GM19238 (cell line): ENCODE results near the gene MIS18A.
"Not testable (repeated sequence)": the region's sequence is repeated elsewhere in the genome, so short reads cannot be mapped to it uniquely, and the experiment has no call there.

Source experiments
- DNase-seq: peaks from one replicate; pipeline ENCODE4 v3.0.0; 2011; ENCODE audit warnings: low spot score; ENCODE audit not compliant: insufficient read length

Gene MIS18A, protein sequence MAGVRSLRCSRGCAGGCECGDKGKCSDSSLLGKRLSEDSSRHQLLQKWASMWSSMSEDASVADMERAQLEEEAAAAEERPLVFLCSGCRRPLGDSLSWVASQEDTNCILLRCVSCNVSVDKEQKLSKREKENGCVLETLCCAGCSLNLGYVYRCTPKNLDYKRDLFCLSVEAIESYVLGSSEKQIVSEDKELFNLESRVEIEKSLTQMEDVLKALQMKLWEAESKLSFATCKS

DNA sequence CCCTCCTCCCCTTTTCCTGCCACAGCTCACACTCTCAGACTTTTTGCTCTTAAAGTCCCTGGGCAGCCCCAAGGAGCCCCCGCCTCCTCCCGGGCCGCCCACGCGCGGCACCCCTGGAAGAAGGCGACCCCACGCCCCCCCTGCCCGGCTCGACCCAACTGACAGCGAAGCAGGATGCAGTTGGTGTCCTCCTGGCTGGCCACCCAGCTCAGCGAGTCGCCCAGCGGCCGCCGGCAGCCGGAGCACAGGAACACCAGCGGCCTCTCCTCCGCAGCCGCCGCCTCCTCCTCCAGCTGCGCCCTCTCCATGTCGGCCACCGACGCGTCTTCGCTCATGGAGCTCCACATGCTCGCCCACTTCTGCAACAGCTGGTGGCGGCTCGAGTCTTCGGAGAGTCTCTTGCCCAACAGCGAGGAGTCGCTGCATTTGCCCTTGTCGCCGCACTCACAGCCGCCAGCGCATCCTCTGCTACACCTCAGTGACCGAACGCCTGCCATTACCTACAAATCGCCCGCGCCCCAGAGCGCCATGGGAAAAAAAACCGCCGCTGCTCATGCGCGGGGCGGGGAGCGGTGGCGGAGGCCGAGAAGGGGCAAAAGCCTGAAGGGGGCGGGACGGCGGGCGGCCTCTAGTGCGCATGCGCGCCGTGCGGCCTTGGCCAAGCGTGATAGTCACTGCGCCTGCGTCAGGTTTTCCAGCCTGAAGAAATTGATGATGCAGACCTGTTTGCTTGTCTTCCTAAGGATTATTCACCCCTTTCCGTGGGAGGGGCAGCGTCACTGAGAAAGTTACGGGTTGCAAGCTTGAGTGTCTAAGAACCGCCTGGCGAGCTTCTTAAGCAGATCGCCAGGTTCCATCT, at the start of gene MIS18A:
TSS of gene MIS18A (minus strand) at position 532 of the 859 bp plus-strand sequence. CDS start at position 497, 35 bp downstream.
- peak; percentile 82 for DNase-seq

DNA sequence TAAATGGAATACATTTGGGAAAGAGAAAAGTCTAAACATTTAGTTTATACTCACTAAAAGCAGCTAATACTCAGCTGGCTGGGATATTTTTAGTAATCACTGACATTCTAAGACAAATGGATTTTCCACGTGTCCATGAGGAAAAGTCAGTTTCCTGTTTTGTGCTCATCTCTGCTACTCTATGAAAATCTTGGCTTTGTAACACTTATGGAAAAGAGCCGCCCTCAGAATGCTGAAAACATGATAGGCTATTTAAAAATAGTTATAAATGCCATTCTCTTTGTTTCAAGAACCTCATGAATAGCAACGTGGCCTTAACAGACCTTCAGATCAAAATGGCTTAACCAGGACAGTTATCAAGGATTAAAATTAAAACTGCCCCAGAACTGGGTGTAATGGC, 49.7 kb upstream of the MIS18A start:
- DNase-seq = no peak

DNA sequence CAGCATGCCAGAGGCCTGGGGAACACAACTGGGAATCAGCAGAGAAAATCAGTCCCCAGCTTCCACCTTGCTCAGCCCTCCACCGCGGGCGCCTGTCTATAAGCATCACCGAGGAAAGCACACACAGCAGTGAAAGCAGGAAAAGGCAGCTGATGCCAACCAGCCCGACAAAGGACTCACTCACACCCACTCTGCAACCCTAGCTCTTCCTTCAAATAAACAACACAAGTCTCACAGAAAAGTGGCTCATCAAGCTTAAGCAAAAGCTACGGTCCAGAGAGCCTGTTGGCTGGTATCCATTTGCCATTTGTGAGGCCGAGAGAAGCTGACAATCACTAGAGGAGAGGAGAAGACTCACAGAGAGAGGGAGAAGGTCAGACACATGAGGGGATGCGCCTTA, 46.9 kb upstream of the MIS18A start:
- DNase-seq = no peak

DNA sequence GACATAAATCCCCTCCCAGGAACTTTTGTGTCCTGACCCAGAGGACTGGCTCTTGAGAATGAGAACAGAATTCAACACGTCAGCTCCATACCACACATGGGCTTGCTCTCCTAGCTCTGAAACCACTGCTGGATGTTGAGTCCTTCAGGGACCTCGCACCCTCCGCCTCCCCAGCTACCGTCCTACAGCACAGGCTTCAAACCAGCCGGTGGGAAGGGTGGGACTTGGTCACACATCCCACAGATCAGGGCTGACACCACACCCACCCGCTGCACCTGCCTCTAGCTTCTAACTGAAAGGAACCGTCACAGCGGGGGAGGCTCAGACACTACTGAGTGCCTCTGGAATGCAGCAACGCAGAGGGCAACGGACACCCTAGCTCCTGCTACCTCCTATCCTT, 43.8 kb upstream of the MIS18A start:
- no peak for DNase-seq

DNA sequence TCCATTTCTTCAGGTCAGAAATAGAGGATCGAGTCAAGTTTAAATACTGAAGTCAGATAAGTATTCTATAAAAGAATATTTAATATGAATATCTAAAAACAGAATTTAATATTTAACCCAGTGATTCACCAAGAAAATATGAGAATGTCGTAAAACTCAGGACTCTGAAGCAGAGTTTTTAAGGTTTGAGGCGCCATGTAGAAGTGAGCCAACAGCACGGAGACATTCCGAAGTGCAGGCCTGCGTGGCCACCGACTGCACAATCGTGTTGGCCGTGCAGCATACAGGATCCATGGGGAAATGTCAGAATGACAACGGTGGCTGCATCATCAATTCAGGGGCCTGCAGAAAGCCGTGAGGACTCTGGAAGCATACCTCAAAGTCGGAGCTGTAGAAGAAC, 43.3 kb upstream of the MIS18A start:
- DNase-seq = no peak

DNA sequence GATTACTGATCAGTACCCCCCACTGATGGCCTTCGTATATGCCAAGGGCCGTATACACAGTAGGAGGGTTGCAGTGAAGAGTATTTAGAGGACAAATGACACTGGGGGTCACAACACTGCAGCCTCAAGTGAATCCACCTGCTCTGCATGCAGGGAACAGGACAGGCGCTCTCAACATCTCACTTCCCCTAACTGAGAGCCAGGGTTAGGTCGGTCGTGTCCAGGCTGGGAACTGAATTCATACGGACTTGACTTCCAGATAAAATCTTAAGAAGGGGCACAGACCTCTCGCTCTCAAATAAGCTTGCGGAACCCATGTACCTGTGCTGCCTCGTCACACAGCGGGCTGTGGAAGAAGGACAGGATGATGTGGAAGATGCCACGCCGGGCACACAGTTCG, 42.6 kb upstream of the MIS18A start:
- DNase-seq = no peak

DNA sequence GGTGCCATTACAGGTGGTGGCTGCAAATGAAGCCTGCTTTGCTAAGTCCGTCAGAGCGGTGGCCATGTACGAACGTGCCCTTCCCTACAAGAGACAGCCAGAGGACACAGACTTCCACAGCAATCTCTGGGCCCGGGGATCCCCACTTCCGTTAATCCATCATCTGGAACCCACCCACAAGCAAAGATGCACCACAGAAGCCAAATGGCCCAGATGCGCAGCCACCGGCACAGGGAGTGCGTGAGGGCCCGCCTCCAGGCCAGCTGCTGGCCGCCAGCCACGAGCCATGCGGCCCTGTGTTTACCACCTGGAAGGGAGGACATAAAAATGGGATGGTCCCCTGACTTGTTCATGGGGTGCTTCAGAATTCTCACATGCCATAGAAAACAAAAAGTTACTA, 41.9 kb upstream of the MIS18A start:
- DNase-seq = no peak

DNA sequence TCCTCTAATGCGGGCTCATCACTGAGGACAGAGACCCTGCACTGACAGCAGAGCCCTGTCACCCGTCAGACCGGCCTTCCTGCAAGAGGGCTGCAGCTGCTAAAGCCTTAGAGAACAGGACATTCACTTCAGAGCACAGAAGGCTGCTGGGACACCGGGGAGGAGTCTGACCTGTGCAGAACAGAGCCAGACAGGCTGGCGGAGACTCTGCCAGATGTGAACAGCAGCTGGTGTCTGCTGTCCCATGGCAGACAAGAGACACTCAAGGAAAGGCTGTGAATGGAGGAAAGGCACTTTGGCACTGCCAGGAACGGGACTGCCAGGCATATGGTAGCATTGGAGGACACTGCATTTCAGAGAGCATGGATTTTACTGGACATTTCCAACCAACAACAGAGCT, 41.2 kb upstream of the MIS18A start:
- no peak for DNase-seq

DNA sequence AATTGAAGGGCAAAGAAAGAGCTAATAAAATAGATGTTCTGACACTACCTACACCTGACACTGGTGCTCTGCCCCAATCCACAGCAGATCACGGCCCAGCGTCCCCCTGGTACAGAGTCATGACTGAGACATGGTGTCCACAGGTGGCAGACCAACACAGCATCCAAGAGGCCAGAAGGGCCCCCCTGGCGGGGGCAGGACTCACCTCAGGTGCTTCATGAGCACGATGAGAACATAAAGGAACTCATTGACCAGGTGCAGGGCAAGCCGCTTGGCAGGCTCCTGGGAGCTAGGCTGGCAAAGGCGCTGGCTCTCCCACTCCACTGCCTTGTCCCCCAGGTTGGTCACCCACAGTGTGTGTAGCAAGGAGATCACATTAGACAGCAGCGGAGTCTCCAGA, 40.2 kb upstream of the MIS18A start:
- no peak for DNase-seq

DNA sequence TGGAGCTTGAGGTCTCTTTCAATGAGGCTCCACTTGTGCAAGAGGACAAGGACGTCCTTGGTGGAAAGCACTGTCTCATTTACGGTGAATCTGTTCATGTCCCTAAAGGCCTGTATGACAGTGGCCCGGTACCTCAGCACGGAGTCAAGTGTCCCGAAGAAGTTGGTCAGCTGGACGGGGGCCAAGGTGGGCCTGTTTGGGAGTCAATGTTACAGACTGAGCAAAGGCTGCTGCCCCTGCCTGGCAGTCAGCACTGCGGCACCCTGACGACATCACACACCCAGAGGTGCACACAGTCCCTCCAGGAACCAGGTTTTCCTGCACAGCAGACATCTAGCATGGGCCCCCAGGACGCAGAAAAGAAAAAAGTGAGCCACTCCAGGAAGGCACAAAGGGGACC, 38.9 kb upstream of the MIS18A start:
- DNase-seq = no peak

DNA sequence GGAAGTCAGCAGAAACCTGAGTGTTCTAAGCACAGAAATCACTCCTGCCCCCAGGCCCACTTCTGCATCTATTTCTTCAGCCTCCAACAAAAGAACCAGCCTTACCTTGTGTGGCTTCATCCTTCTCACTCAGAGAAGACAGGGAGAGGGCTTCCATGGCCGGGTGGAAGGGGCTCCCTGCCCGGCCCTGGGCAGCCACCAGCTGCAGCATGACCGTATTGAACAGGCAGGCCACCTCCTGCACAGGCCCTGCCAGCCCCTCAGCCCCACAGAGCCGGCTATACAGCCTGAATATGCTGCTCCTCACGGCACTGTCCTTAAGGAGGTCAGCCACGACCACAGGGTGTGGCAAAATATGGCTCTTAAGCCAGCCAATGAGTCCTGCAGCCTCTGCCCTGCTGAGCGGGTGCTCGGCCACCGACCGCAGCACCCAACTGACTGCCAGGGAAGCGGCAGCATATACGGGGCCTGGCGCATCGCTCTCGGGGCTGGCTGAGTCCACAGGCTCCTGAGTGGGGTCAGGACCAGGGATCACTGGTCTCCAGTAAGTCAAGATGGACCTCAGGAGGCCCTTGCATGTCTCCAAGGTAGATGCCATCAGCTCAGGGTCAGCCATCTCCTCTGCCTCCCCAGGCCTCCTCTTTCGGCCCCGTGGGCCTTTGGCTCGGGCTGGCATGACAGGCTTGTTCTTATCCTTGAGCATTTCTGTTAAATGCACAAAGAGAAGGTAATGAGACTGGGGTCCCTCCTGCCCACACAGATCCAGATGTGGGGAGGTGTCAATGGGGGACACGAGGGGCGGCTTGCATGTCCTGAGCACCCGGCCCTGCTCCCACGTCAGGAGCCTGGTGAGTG, 37.7 kb upstream of the MIS18A start:
- DNase-seq = no peak

DNA sequence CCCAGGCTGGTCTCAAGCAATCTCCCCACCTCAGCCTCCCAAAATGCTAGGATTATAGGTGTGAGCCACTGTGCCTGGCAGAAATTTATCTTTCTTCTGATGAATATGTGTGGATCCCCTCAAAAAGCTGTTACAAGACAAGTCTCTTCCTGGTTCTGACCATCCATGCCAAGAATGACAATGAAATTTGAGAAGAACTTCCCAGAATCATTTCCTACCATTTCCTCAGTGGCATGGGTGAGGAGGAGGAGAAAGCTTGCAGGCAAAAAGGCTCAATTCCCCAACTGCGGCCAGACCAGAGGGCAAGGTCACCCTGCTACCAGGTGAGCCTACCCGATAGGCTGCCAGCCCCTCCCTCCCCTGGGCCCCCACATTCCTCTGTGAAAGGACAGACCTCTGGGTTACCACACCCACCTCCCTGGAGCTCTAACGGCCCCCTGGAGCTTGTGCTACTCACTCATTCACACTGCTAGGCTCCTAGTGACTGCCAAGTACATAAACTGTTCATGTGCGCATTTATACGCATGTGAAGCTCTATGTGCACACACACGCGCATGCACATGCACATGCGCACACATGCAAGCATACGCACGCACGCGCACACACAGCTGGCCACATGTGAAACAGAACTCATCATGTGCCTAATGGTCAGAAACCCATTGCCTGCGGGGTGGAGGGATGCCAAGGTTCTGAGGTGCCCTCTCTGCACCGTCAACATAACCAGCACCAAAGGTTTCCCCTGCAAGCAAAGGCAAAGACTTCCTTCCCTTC, 36.8 kb upstream of the MIS18A start:
- DNase-seq = no peak

DNA sequence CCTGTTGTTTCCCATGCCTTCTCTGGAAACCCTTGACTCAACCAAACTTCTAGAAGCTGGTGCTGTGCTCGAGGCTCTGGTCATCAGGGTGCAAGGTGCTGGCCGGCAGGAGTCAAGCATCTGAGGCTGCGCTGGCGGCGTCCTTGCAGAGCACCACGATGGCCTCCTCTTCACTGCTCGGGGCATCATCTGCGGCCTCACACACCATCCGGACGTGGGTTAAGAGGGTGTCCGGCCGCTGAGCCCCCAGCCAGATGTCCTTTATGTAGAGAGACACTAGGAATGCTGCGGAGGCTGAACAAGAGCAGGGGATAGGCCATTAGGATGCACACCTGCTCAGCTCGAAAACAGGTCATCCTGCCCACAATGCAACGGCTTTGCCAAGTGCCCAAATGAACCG, 36.0 kb upstream of the MIS18A start:
- DNase-seq = no peak

DNA sequence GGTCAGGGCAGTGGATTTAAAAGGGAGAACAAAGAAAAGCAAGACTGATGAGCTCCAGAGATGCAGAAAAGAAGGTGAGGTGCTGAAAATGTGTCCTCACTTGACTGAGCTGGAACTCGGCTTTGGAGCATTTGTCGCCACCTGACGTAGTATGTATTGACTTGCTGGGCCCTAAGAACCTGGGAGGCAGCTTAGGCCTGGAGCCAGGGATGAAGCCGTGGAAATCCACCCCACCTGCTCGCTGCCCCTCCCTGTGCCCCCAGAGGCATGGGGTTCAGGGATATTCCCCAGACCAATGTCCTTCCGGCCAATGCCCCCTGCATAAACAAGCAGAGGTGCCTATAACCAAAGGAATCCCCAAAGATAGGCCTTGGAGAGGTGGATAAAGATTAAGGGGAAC, 34.1 kb upstream of the MIS18A start:
- no peak for DNase-seq

DNA sequence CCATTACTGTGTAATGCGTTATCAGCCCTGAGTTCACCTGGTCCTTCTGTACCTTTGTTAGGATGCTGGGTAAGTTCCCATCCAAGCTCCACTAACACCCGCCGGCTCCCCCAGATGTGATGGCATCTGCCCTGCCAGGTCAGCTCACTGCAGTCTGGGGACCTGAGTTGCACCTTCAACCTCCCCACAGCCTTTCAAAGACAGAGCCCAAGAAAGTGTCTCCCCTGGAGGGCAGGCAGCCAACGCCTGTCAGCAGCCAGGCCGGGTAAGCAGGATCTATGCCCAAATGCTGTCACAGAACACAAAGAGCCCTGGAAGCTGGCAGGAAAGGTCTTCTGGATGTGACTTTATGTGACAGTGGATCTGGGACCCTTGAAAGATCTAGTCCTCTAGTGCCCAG, 33.5 kb upstream of the MIS18A start:
- no peak for DNase-seq

DNA sequence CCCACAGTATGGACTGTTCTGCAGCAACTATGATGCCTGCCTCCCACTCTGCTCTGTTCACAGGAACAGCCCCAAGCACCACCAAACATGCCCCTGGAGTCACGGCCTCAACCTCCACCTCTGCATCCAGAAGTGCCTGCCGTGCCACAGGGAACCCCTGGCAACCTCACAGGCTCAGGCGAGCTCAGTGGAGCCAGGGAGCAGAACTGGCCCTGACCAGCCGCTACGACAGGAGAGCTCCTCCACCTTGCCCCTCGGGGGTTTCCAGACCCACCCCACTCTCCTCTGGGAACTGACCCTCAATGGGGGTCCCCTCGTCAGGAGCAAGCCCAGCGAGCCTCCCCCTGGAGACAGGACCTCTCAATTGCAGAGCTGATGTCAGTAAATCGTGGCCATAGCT, 32.8 kb upstream of the MIS18A start:
- no peak for DNase-seq

DNA sequence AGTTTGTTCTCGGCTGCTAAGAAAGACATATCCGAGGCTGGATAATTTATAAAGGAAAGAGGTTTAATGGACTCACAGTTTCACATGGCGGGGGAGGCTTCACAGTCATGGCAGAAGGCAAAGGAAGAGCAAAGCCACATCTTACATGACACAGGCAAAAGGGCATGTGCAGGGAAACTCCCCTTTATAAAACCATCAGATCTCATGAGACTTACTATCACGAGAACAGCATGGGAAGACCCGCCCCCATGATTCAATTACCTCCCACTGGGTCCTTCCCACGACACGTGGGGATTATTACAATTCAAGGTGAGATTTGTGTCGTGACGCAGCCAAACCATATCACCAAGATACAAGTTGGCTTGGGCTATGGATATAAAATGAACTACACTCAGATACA, 32.1 kb upstream of the MIS18A start:
- DNase-seq = not testable (repeated sequence)

DNA sequence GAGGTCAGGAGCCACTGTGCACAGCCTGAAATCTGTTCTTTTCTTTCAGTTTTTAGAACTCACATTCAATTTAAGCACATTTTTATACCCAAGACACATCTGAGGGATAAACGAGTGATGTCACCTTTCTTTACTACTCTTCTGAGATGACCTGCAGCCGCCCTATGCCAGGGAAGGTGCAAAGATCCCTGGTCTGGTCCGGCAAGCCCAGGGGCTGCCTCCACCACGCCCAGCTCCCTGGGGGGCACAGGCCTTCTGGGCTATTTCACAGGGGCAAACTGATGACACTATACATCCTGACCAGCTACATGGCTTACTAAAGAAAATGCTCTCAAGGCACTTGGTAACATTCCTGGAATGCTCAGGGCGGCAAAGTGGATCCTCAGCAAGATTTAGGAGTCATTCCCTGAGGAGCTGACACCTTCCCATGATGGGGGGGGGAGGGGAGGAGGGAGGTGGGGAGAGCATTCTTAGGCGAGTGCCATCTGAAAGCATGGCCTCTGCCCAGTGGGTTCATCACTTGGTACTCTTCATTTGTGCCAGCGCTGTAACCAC, 31.1 kb upstream of the MIS18A start:
- DNase-seq = no peak

DNA sequence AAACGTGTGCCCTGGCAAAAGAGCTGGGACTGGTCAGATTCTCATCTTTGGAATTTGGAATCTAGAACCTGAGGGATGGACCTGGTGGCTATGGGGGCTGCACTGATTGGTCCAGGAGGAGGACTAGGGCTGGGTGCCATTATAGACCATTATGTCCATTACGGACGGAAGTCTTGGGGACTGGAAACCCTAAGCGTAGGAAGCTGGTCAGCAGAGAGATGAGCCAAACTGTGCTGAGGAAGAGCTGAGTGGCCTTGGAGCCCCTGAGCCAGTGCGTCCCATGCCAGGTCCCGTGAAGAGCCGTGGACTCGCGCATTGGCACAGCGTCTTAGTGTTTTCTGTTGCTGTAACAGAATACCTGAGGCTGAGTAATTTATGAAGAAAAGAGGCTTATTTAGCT, 29.8 kb upstream of the MIS18A start:
- no peak for DNase-seq

DNA sequence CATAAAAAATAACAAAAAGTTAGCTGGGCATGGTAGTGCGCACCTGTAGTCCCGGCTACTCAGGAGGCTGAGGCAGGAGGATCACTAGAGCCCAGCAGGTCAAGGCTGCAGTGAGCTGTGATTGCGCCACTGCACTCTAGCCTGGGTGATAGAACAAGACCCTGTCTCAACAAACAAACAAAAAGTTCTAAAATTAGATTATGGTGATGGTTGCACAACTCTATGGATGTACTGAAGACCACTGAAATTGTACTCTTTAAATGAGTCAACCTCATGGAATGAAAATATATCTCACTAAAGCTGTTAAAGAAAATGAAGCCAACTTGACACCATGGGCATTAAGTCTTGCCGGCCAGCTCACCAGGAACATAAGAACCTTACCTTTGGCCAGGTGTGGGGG, 28.9 kb upstream of the MIS18A start:
- DNase-seq = no peak
